ENCODE measurements around the gene IQGAP2.

IQGAP2 gene

GRCh38 chr5:76449606-76450005 lies 46.5 kb downstream of the IQGAP2 start:
- DNase-seq (ENCODE audit: low spot score): no peak

- no peak for DNase-seq (ENCODE audit: low spot score)
Observed at GRCh38 chr5:76450054-76450453, 47.0 kb downstream of the IQGAP2 start.

- no peak for DNase-seq (ENCODE audit: low spot score)
Observed at GRCh38 chr5:76451031-76451701, 48.1 kb downstream of the IQGAP2 start.

DNA sequence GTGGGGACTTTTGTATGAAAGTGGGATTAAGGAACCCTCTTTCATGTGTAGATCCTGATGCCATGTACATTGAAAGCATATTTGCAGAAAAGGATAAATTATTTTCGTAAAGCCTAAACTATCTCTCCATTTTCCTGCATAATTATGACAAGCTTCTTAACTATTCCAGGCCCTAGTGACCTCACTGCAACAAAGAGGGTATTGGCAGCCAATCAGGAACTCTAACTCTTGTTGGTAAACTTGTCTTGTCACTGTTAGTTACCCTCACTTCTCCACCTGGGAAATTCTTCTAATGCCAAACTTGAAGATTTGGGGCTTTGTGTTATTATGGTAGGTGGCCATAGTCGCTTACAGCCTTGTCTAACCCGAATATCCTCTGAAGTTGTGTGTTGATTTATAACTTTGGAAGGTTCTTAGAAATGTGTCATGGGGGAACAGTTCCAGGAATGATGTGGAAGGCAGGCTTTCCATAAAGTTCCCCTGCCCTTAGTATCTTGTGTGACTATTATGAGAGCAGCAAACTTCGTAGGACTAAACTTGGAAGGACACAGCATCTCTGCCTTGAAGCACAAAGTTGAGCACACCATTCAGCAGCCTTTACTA lies 52.5 kb downstream of the IQGAP2 start:
- no peak for DNase-seq (ENCODE audit: low spot score)

GRCh38 chr5:76456258-76456657 lies 53.2 kb downstream of the IQGAP2 start:
- no peak for DNase-seq (ENCODE audit: low spot score)

GRCh38 chr5:76457674-76458485 lies 54.8 kb downstream of the IQGAP2 start:
- DNase-seq (ENCODE audit: low spot score): peak; percentile 34

GRCh38 chr5:76458486-76458830 lies 55.4 kb downstream of the IQGAP2 start:
- no peak for DNase-seq (ENCODE audit: low spot score)

GRCh38 chr5:76460104-76460503 lies 57.0 kb downstream of the IQGAP2 start:
- no peak for DNase-seq (ENCODE audit: low spot score)

DNA sequence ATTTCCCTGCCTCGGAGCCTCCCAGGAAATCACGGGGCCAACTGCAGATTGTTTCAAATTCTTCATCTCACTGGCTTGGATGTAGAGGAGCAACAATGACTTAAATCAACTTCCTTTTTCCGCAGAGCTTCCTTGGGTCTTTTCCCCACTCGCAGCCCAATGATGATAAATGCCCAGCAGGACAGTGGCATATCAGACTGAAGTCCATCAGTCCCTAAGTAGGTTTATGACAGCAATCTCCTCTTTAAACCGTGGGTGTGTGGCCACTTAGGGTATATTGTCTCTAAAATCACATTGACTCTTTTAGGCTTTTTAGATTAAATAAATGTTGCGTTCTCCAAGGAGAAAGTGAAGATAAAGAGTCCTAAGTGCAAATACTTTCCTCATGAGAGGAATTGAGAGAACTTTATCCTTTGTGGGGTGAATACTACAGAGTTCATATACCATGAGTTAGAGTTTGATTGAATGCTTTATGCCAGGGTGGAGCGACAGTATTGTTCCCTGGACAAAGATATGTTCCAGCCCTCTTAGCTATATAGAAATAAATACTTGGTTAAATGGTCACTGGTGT lies 59.1 kb downstream of the IQGAP2 start:
- DNase-seq (ENCODE audit: low spot score): no peak

GRCh38 chr5:76467216-76467615 lies 64.1 kb downstream of the IQGAP2 start:
- DNase-seq (ENCODE audit: low spot score): no peak

- DNase-seq (ENCODE audit: low spot score): no peak
Observed at GRCh38 chr5:76468635-76469425, 65.7 kb downstream of the IQGAP2 start.

DNA sequence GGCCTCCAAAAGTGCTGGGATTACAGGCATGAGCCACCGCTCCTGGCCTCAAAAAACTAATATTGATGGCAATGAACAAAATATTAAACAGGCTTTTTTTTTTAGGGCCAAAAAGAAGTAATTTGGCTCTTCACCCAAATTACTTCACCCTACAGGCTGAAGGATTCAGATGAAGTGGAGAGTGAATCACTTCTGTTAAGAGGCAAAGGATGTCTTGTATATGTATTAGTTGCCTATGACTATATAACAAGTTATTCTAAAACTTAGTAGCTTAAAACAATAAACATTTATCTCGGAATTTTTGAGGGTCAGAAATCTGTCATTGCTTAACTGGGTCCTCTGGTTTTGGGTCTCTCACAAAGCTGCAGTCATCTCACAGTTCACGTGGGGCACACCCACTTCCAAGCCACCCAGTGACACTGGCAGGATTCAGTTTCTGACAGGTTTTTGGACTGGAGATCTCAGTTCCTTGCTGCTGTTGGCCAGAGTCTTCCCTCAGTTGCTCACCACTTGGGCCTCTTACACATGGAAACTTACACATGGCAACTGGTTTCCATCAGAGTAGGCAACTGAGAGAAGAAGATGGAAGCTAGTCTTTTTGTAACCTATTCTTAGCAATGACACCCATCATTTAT lies 66.7 kb downstream of the IQGAP2 start:
- DNase-seq (ENCODE audit: low spot score): no peak

GRCh38 chr5:76470976-76471375 lies 67.9 kb downstream of the IQGAP2 start:
- DNase-seq (ENCODE audit: low spot score): no peak

GRCh38 chr5:76471406-76471805 lies 68.3 kb downstream of the IQGAP2 start:
- no peak for DNase-seq (ENCODE audit: low spot score)

- no peak for DNase-seq (ENCODE audit: low spot score)
Observed at GRCh38 chr5:76471987-76472334, 68.9 kb downstream of the IQGAP2 start.

GRCh38 chr5:76472335-76473008 lies 69.4 kb downstream of the IQGAP2 start:
- no peak for DNase-seq (ENCODE audit: low spot score)

- no peak for DNase-seq (ENCODE audit: low spot score)
Observed at GRCh38 chr5:76473009-76473336, 69.9 kb downstream of the IQGAP2 start.

DNA sequence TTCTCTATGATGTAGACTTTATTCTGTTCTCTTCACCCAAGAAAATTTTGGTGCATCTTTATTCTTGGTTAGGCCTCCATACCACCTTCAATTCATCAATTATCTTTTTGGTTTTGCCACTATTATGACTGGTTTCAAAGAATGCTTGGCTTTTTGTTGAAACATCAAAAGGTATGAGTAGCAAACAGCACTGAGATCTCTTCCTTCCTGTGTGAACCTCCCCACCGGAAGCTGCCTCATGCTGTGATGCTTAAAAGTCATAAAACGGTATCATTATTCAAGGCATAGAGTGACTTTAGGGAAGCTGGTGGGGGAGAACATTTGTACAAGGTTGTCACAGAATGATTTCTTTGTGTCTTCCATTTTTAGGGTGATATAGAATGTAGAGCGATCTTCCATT lies 70.6 kb downstream of the IQGAP2 start:
- DNase-seq (ENCODE audit: low spot score): no peak

GRCh38 chr5:76474377-76474776 lies 71.3 kb downstream of the IQGAP2 start:
- DNase-seq (ENCODE audit: low spot score): no peak

- DNase-seq (ENCODE audit: low spot score): no peak
Observed at GRCh38 chr5:76475385-76475784, 72.3 kb downstream of the IQGAP2 start.

- no peak for DNase-seq (ENCODE audit: low spot score)
Observed at GRCh38 chr5:76475936-76476335, 72.9 kb downstream of the IQGAP2 start.

Data from HuH-7 (cell line).